HG03175 (cell line): ENCODE data around the gene UCN3.
A peak's percentile ranks its signal among the peaks of the same experiment; 100 is the strongest.
"Not testable (repeated sequence)": the region's sequence is repeated elsewhere in the genome, so short reads cannot be mapped to it uniquely, and the experiment has no call there.

Experiments used
- ATAC-seq: cut with Tn5 transposase; IDR thresholded peaks from one replicate; pipeline ENCODE4 v1.9.1; 2021; ENCODE audit warnings: mild to moderate bottlenecking, moderate library complexity; ENCODE audit not compliant: unreplicated experiment

The UCN3 gene

DNA sequence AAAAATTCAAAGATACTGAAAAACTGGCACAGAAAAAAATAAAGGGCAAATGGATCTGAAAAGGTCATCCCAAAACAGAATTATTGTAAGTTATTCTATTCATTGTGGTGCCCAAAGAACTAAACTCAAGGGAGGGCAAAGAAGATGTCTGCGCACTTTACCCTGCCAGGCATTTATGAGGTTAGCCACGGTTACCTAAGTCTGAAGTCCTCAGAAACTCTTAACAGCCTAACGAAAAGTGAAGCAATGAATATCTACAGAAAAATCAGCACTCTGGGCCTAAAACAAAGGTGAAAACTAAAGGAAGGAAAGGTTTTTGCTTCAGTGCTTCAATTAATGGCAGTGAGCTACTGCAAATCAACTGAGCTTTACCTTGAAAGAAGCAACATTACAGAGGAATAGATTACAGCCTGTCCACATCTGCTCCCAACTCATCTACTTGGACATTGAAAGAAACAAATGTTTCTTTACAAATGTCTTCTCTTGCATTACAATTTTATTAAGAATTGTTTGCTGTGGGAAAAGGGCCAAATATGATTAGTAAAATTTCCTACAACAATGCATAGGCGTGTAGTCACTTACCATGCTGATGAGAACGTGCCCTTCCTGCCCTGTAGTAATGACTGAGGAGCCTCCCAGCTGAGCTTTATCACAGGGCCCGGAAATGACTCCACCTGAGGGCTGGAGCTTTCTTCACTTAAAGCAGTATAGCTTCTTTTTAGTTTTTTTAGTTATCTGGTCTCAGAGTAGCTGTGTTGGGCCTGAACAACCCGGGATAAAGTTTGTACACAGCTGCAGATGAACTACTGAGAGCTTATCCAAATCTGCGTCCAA lies 39.7 kb downstream of the UCN3 start, which contains the start of gene TUBAL3:
Gene TUBAL3 (minus strand): TSS at position 621 of the 834 bp plus-strand sequence. CDS start 36 bp downstream, at position 585.
- no peak for ATAC-seq

DNA sequence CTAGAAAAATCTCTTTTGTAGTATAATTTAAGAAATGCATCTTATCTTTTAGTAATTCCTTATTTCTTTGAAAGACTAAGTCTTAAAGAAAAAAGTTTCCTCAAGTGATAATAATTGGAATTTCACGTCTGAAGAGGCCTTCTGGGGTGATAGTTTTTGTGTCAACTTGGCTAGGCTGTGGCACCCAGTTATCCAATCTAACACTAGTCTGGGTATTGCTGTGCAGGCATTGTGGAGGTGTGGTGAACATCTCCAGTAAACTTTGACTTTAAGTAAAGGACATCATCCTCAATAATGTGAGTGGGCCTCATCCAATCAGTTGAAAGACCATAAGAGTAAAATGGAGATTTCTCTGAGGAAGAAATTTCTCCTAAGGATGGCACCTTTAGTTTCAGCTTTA lies 42.2 kb downstream of the UCN3 start:
- no peak for ATAC-seq

DNA sequence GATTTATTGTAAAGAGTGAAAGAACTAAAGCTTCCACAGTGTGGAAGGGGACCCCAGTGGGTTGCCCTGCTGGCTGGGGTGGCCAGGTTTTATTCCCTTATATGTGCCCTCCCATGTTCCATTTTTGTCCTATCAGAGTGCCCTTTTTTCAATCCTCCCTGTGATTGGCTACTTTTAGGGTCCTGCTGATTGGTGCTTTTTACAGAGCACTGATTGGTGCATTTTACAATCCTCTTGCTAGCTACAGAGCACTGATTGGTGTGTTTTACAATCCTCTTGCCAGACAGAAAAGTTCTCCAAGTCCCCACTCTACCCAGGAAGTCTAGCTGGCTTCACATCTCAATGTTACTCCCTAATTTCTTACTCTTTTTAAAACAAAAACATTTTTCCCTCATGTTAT lies 46.0 kb downstream of the UCN3 start:
- not testable (repeated sequence) for ATAC-seq

DNA sequence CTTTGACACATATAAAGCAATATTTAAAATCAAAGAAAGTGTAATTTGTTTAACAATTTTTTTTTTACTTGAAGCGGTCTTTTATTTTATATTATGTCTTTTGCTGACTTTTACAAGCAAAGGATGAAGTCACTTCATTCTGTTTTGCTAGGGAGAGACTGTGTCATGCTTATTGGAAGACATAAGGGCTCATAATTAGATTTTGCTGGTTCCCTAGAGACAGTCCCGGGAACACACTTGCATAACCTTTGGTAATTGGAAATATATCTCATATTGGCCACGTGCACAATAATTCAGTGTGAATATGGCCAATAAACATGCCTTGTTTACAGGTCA lies 47.1 kb downstream of the UCN3 start:
- no peak for ATAC-seq

DNA sequence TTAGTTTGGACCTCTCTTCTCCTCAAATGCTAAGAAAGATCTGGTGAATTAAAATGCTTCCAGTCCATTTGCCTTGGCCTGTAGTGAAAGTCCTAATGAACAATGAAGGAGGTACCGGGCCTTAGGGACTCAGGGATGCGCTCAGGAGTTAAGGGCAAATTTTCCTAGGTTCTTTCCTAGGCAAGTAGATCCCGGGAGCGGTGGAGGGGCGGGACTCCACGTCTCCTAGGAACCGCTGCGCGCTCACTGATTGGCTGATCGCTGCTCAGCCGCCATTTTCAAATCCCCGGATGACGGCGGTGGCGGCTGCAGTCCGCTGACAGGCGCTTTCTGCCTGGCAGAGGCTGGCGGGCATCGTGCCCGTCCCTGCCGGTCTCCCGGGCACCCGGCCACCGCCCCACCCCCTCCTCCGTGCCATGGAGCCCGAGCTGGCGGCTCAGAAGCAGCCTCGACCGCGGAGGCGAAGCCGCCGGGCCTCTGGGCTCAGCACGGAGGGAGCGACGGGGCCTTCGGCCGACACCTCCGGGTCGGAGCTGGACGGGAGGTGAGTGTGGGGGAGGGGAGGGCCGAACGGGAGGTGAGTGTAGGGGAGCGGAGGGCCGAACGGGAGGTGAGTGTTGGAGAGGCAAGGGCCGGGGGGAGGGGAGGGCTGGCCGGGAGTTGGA lies 47.6 kb downstream of the UCN3 start, which contains the start of gene NET1:
Gene NET1 (plus strand): TSS at position 281 of the 665 bp plus-strand sequence. CDS start 136 bp downstream, at position 417.
- peak; percentile 95 for ATAC-seq

DNA sequence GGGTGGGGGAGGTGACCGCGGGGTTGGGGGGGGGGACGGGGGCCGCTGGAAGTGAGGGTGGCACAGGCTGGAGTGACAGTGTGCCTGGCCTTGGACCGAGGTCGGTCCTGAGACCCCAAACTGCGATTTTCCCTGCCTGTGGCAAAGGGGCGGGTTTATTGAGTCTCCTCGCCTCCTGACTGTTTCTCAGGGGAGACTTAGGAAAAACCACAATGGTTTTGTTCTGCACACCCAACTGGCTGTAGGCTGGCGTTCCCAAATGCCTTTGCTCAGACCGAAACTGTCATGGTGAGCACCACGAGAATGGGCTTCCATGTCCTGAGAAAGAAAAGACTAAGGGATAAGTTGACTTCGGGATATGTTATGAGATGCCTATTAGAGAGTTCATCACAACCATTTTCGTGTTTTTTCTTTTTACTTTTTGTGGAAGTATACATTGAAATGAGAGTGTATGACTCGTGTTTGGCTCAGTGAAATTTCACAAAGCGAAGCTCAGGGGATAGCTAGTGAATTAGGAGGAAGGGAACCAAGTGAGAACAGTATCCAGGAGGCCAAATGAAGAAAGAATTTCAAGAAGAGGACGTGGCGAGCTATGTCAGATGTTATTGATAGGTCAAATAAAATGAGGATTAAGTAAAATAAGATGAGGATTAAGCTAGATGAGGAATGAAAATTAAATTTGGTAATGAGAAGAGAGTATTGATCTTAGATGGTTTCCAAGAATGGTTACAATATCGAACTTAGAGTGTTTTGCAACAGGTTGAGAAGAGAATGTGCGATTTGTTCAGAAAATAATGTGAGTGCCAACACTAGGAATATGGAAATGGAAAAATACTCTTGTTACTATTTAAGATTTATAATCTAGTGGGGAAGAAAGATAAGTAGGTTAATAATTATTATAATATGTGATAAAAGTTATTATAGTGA lies 48.5 kb downstream of the UCN3 start:
- no peak for ATAC-seq

DNA sequence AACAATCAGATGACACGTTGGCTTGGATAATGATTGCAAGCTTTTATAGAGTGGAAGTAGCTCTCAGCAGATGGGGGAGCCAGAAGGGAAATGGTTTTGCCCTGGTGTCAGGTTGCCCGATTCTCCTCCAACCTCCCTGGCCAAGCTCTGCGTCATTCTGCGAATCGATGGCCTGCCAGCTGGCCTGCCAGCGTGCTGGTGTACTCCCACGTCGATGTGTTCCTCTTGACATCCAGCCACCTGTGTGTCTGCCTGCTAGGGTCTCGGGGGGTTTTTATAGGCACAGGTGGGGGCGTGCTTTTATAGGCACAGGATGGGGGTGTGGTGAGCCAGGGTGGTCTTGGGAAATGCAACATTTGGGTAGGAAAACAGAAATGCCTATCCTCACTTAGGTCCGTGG lies 52.2 kb downstream of the UCN3 start:
- no peak for ATAC-seq

DNA sequence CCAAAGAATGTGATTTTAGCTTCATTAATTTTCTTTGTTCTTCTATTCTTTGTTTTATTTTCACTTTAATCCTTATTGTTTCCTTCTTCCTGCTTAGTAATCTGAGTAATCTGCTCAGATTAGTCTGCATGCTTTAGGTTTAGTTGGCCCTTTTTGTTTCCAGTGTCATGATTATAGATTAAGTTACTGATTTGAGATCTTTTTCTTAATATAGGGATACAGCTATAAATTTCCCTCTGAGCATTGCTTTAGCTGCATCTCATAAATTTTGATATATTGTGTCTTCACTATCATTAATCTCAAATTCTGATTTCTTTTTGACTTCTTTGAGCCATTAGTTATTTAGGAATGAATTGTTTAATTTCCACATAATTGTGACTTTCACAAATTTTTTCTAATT lies 53.8 kb downstream of the UCN3 start:
- ATAC-seq, result no peak

DNA sequence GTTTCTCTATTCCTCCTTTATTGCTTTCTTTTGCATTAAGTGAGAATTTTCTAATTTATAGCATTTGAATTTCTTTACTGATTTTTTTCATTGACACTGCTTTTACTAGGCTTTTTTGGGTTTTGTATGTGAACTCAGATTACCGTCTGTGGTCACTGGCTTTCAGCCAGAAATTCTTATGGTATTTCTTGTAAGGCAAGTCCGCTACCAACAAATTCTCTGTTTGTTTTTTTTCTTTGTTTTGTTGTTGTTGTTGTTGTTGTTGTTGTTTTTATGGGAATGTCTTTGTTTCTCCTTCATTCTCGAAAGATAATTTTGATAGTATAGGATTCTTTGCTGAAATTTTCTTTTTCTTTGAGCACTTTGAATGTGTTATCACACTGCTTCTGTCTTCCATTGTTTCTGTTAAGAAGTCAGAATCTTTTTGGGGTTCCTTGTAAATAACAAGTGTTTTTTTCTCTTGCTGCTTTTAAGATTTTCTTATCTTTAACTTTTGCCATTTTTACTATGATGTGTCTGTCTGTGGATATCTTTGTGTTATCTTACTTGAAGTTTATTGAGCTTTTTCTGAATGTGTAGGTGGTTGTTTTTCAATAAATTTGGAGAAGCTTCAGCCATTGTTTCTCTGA lies 54.8 kb downstream of the UCN3 start:
- ATAC-seq, result no peak

DNA sequence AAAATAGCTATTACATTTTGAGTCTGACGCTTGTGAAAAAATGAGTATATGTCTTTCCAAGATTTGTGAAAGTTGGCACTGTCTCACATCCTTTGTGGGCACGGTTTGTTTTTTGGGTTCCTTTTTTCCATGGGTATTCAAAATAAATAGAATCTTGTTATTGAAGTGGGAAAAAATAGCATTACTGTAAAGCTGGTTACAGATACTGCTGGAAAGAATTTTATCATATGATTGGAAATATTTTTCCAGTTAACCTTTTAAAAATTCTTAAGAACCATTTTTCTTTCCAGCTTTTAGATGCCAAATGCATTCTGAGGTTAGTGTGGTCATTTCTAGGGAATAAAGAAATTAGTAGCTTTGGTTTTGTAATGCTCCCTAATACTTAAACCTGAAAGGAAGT lies 59.0 kb downstream of the UCN3 start:
- ATAC-seq, result no peak
